ENCODE results near the gene CHD1L. TPM values are rescaled to one million over a fixed set of nuclear protein-coding genes. Genes with fewer than 3 reads are reported as not detected.

CHD1L gene
- total RNA-seq, 6 donors from 2014 or later: 24.8 to 48.6 (median 34.6) TPM

DNA sequence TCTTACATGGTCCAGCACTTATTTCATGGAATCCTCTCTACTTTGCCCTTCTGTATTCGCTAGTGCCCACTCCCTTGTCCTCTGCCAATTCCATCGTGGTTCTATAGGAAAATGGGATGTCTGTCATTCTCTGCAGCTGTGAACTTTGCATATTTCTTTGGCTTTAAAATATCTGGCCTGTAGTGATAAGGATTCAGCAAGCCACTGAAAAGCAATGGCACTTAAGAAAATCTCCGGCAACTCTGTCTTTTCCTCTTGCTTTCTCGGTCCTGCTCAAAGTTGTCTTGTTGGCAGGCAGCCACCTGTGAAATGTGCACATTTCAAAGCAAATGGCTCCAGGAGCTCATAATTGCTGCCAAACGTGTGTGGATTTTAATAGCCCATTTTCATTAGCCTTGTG, 91.8 kb downstream of the CHD1L start:
- H3K4me1 ChIP-seq: no peaks in the 10 kb centered on the region
- TF ChIP-seq POLR2A (IDR thresholded peaks at IDR 0.05): no peak
- no peaks in the 10 kb centered on the region for H3K36me3 ChIP-seq
- no peak overlapping the region for H3K27ac ChIP-seq
- no peak for ATAC-seq (ENCODE audit: low FRiP score in 2 of 2)
- H3K9me3 ChIP-seq: no peaks in the 10 kb centered on the region
- H3K4me3 ChIP-seq: no peak overlapping the region
- no peaks in the 10 kb centered on the region for H3K27me3 ChIP-seq
- WGBS, 2 donors: 37 to 39% methylated on average over 5 of the region's 5 CpGs
- DNase-seq: no peak

DNA sequence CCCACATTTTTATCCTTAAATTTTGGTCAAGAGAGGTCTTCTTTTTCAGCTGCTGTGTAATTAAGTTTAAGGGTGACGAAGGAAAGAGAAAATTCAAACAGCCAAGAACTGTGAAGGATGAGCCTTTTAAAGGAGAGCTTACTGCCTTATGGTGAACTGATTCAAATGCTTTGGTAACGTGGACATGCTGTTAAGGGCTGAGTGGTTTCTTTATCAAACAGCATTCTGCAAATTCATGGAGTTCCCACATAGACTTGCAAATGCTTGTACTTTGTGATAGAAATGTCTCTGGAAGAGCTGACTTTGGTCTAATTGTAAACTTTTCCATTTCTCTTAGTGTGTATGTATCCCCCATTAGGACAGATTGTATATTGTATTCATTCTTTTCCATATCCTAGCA, 93.8 kb downstream of the CHD1L start:
- Histone ChIP-seq H3K36me3 (no peaks in the 10 kb centered on the region), H3K4me1 (no peaks in the 10 kb centered on the region), H3K27me3 (no peaks in the 10 kb centered on the region), H3K4me3 (no peak overlapping the region), H3K9me3 (no peaks in the 10 kb centered on the region), H3K27ac (no peak overlapping the region)
- ATAC-seq (ENCODE audit: low FRiP score in 2 of 2) (no peak), DNase-seq (no peak)
- 72 to 73% methylated on average over 2 of the region's 2 CpGs for WGBS, 2 donors
- TF ChIP-seq EP300 (IDR thresholded peaks at IDR 0.05): no peak
- no peak for TF ChIP-seq POLR2A (IDR thresholded peaks at IDR 0.05)
- no peak for TF ChIP-seq POLR2AphosphoS5 (IDR thresholded peaks at IDR 0.05)
- TF ChIP-seq, protein P1, sequence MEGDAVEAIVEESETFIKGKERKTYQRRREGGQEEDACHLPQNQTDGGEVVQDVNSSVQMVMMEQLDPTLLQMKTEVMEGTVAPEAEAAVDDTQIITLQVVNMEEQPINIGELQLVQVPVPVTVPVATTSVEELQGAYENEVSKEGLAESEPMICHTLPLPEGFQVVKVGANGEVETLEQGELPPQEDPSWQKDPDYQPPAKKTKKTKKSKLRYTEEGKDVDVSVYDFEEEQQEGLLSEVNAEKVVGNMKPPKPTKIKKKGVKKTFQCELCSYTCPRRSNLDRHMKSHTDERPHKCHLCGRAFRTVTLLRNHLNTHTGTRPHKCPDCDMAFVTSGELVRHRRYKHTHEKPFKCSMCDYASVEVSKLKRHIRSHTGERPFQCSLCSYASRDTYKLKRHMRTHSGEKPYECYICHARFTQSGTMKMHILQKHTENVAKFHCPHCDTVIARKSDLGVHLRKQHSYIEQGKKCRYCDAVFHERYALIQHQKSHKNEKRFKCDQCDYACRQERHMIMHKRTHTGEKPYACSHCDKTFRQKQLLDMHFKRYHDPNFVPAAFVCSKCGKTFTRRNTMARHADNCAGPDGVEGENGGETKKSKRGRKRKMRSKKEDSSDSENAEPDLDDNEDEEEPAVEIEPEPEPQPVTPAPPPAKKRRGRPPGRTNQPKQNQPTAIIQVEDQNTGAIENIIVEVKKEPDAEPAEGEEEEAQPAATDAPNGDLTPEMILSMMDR (IDR thresholded peaks at IDR 0.05): no peak

DNA sequence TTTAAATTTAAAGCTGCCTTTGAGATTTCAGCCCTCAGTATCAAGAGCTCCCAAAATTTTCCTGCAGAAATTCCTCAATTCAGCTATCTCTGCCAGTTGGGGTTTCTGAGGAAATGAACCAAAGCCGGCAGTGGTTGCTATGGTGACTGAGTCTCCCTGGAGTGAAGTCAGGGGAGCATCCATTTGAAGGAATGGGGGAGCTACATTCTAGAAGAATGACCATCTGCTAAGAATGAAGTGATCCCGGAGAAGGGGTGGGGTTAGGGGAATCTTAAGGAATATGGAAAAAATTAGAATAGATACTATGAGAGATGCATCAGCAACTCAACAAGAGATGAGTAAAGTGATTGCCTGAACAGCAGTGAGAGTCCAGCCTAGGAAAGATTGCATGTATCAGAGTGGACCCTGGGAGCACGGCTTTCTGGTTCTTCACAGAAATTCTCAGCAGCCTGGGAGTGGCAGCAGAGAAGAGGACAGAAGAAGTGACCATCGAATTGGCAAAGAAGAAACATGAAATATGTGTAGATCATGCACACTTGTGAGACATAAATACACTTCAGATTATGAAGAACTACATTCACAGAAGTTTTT, 94.7 kb downstream of the CHD1L start:
- WGBS, 2 donors: 36 to 37% methylated on average over 4 of the region's 4 CpGs
- Histone ChIP-seq H3K4me1 (no peaks in the 10 kb centered on the region), H3K9me3 (no peaks in the 10 kb centered on the region), H3K4me3 (no peak overlapping the region), H3K27me3 (no peaks in the 10 kb centered on the region), H3K36me3 (no peaks in the 10 kb centered on the region), H3K27ac (no peak overlapping the region)
- TF ChIP-seq EP300 (IDR thresholded peaks at IDR 0.05): no peak
- no peak for ATAC-seq (ENCODE audit: low FRiP score in 2 of 2)
- no peak for DNase-seq

DNA sequence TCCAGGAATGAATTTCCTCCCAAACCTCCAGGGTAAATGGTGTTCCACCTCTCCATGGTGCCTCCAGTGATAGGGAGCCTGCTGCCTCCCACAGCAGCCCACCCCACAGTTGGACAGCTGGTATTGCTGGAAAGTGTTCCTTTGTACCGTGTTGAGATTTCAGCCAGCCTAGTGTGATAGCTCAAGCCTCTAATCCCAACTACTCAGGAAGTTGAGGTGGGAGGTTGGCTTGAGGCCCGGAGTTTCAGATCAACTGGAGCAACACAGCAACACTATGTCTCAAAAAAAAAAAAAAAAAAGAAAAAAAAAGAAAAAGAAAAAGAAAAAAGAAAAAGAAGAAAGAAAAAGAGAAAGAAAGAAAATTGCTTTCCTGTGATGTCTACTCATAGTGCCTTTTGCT, 96.1 kb downstream of the CHD1L start:
- ATAC-seq (ENCODE audit: low FRiP score in 2 of 2) (no peak), DNase-seq (no peak)
- Histone ChIP-seq H3K27ac (no peak overlapping the region), H3K4me3 (no peak overlapping the region), H3K27me3 (no peaks in the 10 kb centered on the region), H3K4me1 (no peaks in the 10 kb centered on the region), H3K36me3 (no peaks in the 10 kb centered on the region), H3K9me3 (no peaks in the 10 kb centered on the region)
- 32 to 37% methylated on average over 2 of the region's 2 CpGs for WGBS, 2 donors
- TF ChIP-seq, protein P1 (IDR thresholded peaks at IDR 0.05): no peak
- no peak for TF ChIP-seq POLR2A (IDR thresholded peaks at IDR 0.05)
- TF ChIP-seq EP300 (IDR thresholded peaks at IDR 0.05): no peak
- TF ChIP-seq POLR2AphosphoS5 (IDR thresholded peaks at IDR 0.05): no peak

DNA sequence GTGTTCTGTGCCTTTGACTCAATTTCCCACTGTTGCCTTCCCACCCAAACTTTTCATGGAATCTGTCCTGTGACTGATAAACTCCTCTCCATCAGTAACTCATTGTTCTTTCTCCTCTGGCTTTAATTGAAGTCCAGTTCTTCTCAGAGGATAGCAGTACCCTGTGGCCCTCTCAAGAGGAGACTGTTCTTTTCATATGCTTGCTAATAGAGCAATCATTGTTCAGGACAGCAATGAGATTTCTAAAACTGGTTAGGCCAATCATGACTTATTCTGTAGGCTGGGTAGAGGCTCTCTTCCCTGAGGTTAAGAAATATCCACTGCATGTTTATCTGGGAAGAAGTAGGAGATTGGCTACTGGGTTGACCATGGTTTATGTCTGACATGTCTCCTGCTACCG, 98.8 kb downstream of the CHD1L start:
- DNase-seq (no peak), ATAC-seq (ENCODE audit: low FRiP score in 2 of 2) (no peak)
- no peaks in the 10 kb centered on the region for H3K27me3 ChIP-seq
- H3K4me3 ChIP-seq: no peak overlapping the region
- H3K9me3 ChIP-seq: no peaks in the 10 kb centered on the region
- TF ChIP-seq, protein P1 (IDR thresholded peaks at IDR 0.05): no peak
- TF ChIP-seq EP300 (IDR thresholded peaks at IDR 0.05) (no peak), POLR2AphosphoS5 (IDR thresholded peaks at IDR 0.05) (no peak), POLR2A (IDR thresholded peaks at IDR 0.05) (no peak)
- WGBS, 2 donors: 84 to 93% methylated on average over 1 of the region's 1 CpG
- no peaks in the 10 kb centered on the region for H3K36me3 ChIP-seq
- no peaks in the 10 kb centered on the region for H3K4me1 ChIP-seq
- H3K27ac ChIP-seq: no peak overlapping the region

Other genes starting within 250 kb of the CHD1L start
- 10 to 100 TPM in 3 of 6 donors, 1 to 10 TPM in 3; 8.1 to 22.0 (median 10.9) TPM for gene PRKAB2, start 70.2 kb upstream of the CHD1L start, total RNA-seq
- 100 to 1,000 TPM in 4 of 6 donors, 10 to 100 TPM in 2; 37.4 to 258 (median 121) TPM for gene FMO5, start 17.3 kb upstream of the CHD1L start, total RNA-seq